ENCODE data around the gene GNAT1. TPM values are rescaled to one million over a fixed set of nuclear protein-coding genes. Genes with fewer than 3 reads are reported as not detected.

Gene GNAT1
- total and polyA plus RNA-seq, 2 of the 13 experiments (the other 11 are each of a cell fraction or from before 2014, with no cell fraction given) = 0.15 TPM; not detected in 1

DNA sequence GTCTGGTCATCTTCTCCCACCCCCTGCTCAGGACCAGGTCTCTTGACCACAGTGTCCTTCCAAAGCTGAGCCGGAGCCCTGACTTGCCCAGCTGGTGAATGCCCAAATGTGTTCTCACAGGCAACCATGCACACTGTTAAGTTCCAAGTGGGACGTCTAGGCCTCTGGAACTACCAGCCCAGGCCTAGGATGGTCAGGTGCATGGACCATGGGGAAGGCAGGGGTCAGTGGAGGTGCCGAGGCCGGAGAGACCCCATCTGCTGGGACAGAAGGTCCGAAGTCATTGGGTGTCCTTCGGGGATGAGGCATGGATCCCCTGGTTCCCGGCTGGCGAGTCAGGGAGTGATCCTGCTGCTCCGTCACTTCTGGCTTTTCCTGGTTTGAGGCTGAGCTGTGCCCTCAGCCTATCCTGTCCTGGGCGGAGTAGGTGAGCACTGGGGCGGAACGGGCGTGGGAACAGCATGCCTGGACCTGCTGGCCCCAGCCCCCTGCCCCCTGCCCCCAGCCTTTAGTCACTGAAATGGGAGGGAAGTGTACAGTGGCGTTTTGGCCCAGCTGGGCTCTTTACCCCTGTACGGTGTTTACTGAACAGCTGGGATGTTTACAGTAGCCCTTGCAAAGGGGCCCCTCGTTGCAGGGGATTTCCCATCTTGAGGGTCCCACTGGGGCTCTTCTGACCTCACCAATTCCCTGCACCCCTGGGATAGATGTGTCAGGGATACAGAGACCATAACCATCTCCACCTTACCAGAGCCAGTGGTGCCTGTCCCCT lies 24.2 kb upstream of the GNAT1 start (continued):
- TF ChIP-seq ZBTB20 (CRISPR knock-in tag; IDR thresholded peaks at IDR 0.05; ENCODE audit: borderline replicate concordance, low read depth) (no peak), FOSL2 (CRISPR knock-in tag; IDR thresholded peaks at IDR 0.05) (no peak), SP1 (IDR thresholded peaks at IDR 0.05) (no peak), SP1 (CRISPR knock-in tag; IDR thresholded peaks at IDR 0.05) (no peak), NFKB2 (CRISPR knock-in tag; IDR thresholded peaks at IDR 0.05; ENCODE audit: borderline replicate concordance) (no peak), ASH2L (IDR thresholded peaks at IDR 0.05; ENCODE audit: insufficient read length, low read depth, low read length) (no peak), ZNF558 (CRISPR knock-in tag; IDR thresholded peaks at IDR 0.05; ENCODE audit: borderline replicate concordance) (no peak), ZNF350 (CRISPR knock-in tag; IDR thresholded peaks at IDR 0.05; ENCODE audit: borderline replicate concordance, low read depth) (no peak), FOXK1 (CRISPR knock-in tag; IDR thresholded peaks at IDR 0.05; ENCODE audit: borderline replicate concordance, low read depth) (peak; percentile 27; the same call in 1 of the 2 replicates), ZNF124 (CRISPR knock-in tag; IDR thresholded peaks at IDR 0.05) (no peak), RELA (CRISPR knock-in tag; IDR thresholded peaks at IDR 0.05) (peak; percentile 97), KLF13 (CRISPR knock-in tag; IDR thresholded peaks at IDR 0.05) (no peak), ATF7-NPFF (CRISPR knock-in tag; IDR thresholded peaks at IDR 0.05; ENCODE audit: low read depth) (0 out of 2 replicates have a peak, but pooled peaks have one; percentile 50), RXRA (CRISPR knock-in tag; IDR thresholded peaks at IDR 0.05) (peak; percentile 44; the same call in 1 of the 2 replicates), CC2D1A (CRISPR knock-in tag; IDR thresholded peaks at IDR 0.05) (no peak), MIER2 (CRISPR knock-in tag; IDR thresholded peaks at IDR 0.05) (no peak), GABPB1 (CRISPR knock-in tag; IDR thresholded peaks at IDR 0.05) (peak; percentile 10; the same call in 1 of the 2 replicates), HMG20A (CRISPR knock-in tag; IDR thresholded peaks at IDR 0.05; ENCODE audit: borderline replicate concordance) (no peak), ZNF572 (CRISPR knock-in tag; IDR thresholded peaks at IDR 0.05) (no peak), ATM (IDR thresholded peaks at IDR 0.05; ENCODE audit: borderline replicate concordance) (no peak), NFKBIZ (CRISPR knock-in tag; IDR thresholded peaks at IDR 0.05) (peak; percentile 70; the same call in 1 of the 2 replicates), RXRB (CRISPR knock-in tag; IDR thresholded peaks at IDR 0.05; ENCODE audit: borderline replicate concordance) (peak; percentile 41; the same call in 1 of the 2 replicates), NR2F6 (IDR thresholded peaks at IDR 0.05) (peak; percentile 44), NR2F6 (CRISPR knock-in tag; IDR thresholded peaks at IDR 0.05) (peak; percentile 72)
- TF ChIP-seq, protein P1, sequence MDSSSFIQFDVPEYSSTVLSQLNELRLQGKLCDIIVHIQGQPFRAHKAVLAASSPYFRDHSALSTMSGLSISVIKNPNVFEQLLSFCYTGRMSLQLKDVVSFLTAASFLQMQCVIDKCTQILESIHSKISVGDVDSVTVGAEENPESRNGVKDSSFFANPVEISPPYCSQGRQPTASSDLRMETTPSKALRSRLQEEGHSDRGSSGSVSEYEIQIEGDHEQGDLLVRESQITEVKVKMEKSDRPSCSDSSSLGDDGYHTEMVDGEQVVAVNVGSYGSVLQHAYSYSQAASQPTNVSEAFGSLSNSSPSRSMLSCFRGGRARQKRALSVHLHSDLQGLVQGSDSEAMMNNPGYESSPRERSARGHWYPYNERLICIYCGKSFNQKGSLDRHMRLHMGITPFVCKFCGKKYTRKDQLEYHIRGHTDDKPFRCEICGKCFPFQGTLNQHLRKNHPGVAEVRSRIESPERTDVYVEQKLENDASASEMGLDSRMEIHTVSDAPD (CRISPR knock-in tag; IDR thresholded peaks at IDR 0.05) = peak; percentile 77; the same call in 1 of the 2 replicates
- TF ChIP-seq, protein P2, sequence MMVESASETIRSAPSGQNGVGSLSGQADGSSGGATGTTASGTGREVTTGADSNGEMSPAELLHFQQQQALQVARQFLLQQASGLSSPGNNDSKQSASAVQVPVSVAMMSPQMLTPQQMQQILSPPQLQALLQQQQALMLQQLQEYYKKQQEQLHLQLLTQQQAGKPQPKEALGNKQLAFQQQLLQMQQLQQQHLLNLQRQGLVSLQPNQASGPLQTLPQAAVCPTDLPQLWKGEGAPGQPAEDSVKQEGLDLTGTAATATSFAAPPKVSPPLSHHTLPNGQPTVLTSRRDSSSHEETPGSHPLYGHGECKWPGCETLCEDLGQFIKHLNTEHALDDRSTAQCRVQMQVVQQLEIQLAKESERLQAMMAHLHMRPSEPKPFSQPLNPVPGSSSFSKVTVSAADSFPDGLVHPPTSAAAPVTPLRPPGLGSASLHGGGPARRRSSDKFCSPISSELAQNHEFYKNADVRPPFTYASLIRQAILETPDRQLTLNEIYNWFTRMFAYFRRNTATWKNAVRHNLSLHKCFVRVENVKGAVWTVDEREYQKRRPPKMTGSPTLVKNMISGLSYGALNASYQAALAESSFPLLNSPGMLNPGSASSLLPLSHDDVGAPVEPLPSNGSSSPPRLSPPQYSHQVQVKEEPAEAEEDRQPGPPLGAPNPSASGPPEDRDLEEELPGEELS (CRISPR knock-in tag; IDR thresholded peaks at IDR 0.05) = peak; percentile 92
- TF ChIP-seq, protein P3, sequence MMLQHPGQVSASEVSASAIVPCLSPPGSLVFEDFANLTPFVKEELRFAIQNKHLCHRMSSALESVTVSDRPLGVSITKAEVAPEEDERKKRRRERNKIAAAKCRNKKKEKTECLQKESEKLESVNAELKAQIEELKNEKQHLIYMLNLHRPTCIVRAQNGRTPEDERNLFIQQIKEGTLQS (CRISPR knock-in tag; IDR thresholded peaks at IDR 0.05) = no peak
- TF ChIP-seq, protein P4, sequence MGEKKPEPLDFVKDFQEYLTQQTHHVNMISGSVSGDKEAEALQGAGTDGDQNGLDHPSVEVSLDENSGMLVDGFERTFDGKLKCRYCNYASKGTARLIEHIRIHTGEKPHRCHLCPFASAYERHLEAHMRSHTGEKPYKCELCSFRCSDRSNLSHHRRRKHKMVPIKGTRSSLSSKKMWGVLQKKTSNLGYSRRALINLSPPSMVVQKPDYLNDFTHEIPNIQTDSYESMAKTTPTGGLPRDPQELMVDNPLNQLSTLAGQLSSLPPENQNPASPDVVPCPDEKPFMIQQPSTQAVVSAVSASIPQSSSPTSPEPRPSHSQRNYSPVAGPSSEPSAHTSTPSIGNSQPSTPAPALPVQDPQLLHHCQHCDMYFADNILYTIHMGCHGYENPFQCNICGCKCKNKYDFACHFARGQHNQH (CRISPR knock-in tag; IDR thresholded peaks at IDR 0.05) = 0 out of 2 replicates have a peak, but pooled peaks have one; percentile 45

Data from HepG2 (cell line).